ENCODE measurements around the gene GRB7. TPM values are rescaled to one million over a fixed set of nuclear protein-coding genes. Genes with fewer than 3 reads are reported as not detected.

GRB7 gene
- total and polyA plus RNA-seq, 10 of the 15 experiments (the other 5 are each of a cell fraction or from before 2014, with no cell fraction given): 0.05 to 0.34 (median 0.19) TPM; not detected in 4

DNA sequence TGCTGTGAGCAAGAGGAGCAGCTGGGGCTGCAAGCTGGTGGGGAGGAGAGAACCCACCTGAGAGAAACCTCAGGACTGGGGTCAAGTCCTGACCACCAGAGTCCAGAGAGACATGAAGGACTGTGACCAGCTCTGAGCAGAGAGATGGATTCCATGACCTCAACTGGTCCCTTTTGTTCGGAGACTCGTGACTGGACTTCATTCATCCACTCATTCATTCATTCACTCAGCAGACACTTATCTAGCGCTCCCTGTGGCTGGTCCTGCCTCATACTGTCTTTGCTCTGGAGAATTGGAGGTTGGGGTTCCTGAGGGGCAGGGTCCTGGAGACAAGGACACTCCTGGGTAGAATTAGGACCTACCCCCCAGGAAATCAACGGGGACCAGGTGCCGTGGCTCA is 33.8 kb upstream of the GRB7 start (continued):
- TF ChIP-seq, protein P1, sequence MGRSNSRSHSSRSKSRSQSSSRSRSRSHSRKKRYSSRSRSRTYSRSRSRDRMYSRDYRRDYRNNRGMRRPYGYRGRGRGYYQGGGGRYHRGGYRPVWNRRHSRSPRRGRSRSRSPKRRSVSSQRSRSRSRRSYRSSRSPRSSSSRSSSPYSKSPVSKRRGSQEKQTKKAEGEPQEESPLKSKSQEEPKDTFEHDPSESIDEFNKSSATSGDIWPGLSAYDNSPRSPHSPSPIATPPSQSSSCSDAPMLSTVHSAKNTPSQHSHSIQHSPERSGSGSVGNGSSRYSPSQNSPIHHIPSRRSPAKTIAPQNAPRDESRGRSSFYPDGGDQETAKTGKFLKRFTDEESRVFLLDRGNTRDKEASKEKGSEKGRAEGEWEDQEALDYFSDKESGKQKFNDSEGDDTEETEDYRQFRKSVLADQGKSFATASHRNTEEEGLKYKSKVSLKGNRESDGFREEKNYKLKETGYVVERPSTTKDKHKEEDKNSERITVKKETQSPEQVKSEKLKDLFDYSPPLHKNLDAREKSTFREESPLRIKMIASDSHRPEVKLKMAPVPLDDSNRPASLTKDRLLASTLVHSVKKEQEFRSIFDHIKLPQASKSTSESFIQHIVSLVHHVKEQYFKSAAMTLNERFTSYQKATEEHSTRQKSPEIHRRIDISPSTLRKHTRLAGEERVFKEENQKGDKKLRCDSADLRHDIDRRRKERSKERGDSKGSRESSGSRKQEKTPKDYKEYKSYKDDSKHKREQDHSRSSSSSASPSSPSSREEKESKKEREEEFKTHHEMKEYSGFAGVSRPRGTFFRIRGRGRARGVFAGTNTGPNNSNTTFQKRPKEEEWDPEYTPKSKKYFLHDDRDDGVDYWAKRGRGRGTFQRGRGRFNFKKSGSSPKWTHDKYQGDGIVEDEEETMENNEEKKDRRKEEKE (IDR thresholded peaks at IDR 0.05): no peak
- 0 out of 2 replicates have a peak, but pooled peaks have one; percentile 5 for TF ChIP-seq NR2F1 (conservative IDR thresholded peaks at IDR 0.05)

DNA sequence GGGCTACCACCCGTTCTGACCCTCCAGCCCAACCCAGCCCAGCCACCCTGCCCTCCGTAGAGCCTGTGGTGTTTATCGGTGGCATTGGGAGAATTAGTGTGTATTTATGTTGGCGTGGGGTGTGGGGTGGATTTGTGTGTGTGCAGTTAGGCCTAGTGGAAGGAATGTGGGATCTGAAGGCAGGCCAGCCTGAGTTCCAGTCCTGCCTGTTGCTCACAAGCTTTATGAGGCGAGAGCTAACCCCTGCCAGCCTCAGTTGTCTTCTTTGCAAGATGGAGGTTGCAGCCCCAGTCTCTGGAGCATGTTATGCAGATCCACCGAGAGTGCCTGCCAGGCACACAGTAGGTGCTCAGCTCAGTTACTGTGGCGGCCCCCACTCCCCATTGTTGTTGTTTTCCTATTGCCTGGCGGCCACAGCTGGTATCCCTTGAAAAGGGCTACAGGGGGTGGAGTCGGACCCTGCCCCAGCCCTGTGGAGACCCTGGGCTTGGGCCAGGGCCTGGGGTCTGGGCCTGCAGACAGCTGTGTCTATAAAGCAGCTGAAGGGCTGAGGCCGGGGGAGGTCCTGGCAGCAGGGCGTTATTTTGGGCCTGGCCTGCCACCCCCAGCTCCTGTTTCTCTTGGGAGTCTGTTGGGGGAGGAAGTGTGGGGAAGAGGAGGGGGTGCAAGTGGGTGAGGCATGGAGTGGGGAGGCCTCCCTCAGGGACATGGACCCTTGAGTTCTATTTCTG is 32.8 kb upstream of the GRB7 start:
- Histone ChIP-seq H3K79me2 (ENCODE audit: control insufficient read depth, insufficient read depth, low read length) (no peaks in the 10 kb centered on the region), H3K36me3 (ENCODE audit: control insufficient read depth in 2 of 2, insufficient read depth in 2 of 2, low read length in 1 of 2) (no peaks in the 10 kb centered on the region), H4K20me1 (ENCODE audit: control insufficient read depth, insufficient read depth) (no peaks in the 10 kb centered on the region), H3K4me3 (no peak overlapping the region), H2AFZ (ENCODE audit: control insufficient read depth, low read depth, low read length) (no peak overlapping the region), H3K9ac (ENCODE audit: control insufficient read depth, insufficient read depth, low read length) (no peak overlapping the region), H3K27me3 (replicated peaks in 1 of 2; ENCODE audit: control insufficient read depth in 2 of 2, insufficient read depth in 2 of 2, low read length in 1 of 2) (peaks cover 0 to 7% of the 10 kb centered on the region in 2 experiments; a peak in 3 of 4 replicates), H3K9me3 (replicated peaks; ENCODE audit: control insufficient read depth, insufficient read depth, low read length) (no peaks in the 10 kb centered on the region), H3K4me2 (ENCODE audit: control insufficient read depth, insufficient read depth) (no peak overlapping the region), H3K4me1 (ENCODE audit: control insufficient read depth, insufficient read depth, low read length) (peaks cover 11% of the 10 kb centered on the region), H3K27ac (ENCODE audit: control insufficient read depth, insufficient read depth) (no peak overlapping the region)
- WGBS (ENCODE audit: insufficient coverage, insufficient replicate concordance, low lambda C conversion rate, missing lambda C conversion rate): 58% methylated on average over 11 of the region's 11 CpGs
- ChIA-PET RAD21 (ENCODE audit: unreplicated experiment) (no interaction called here), CTCF (interaction anchor here (0.5 kb wide), 2 partner anchors 19 to 84 kb away, joined by 3 to 4 read pairs; no protein-coding TSS in a partner anchor), POLR2A (no interaction called here), SMC1A (ENCODE audit: uncharacterized antibody, unreplicated experiment) (no interaction called here)
- no peak for DNase-seq (ENCODE audit: low read depth, low spot score)
- no TSS peak for BruUV-seq (replicated peaks)
- in situ Hi-C loops (cut with MboI) (no loop called here), intact Hi-C loops (cut with micrococcal nuclease; ENCODE audit: unreplicated experiment) (no loop called here)
- FAIRE-seq: no peak
- no peak for TF ChIP-seq NFIC (IDR thresholded peaks at IDR 0.05; ENCODE audit: low read depth, low read length)
- TF ChIP-seq, protein P2, sequence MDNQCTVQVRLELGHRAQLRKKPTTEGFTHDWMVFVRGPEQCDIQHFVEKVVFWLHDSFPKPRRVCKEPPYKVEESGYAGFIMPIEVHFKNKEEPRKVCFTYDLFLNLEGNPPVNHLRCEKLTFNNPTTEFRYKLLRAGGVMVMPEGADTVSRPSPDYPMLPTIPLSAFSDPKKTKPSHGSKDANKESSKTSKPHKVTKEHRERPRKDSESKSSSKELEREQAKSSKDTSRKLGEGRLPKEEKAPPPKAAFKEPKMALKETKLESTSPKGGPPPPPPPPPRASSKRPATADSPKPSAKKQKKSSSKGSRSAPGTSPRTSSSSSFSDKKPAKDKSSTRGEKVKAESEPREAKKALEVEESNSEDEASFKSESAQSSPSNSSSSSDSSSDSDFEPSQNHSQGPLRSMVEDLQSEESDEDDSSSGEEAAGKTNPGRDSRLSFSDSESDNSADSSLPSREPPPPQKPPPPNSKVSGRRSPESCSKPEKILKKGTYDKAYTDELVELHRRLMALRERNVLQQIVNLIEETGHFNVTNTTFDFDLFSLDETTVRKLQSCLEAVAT (IDR thresholded peaks at IDR 0.05): no peak
- no peak for TF ChIP-seq SP1 (IDR thresholded peaks at IDR 0.05; ENCODE audit: low read depth, low read length)
- TF ChIP-seq IKZF2 (IDR thresholded peaks at IDR 0.05): no peak
- no peak for TF ChIP-seq NFXL1 (IDR thresholded peaks at IDR 0.05; ENCODE audit: borderline replicate concordance)
- no peak for TF ChIP-seq ZBTB33 (IDR thresholded peaks at IDR 0.05)
- no peak for TF ChIP-seq TCF3 (IDR thresholded peaks at IDR 0.05; ENCODE audit: borderline replicate concordance, insufficient read depth, low read depth, low read length)
- no peak for TF ChIP-seq MYB (IDR thresholded peaks at IDR 0.05; ENCODE audit: borderline replicate concordance, low read depth, low read length)
- no peak for TF ChIP-seq IRF5 (IDR thresholded peaks at IDR 0.05; ENCODE audit: borderline replicate concordance)
- no peak for TF ChIP-seq MTA2 (IDR thresholded peaks at IDR 0.05; ENCODE audit: low read depth)
- TF ChIP-seq MYC (IDR thresholded peaks at IDR 0.05; ENCODE audit: insufficient read depth, insufficient read length, insufficient replicate concordance, low read length, severe bottlenecking): no peak
- no peak for TF ChIP-seq RBBP5 (conservative IDR thresholded peaks at IDR 0.05)
- ATAC-seq: no peak
